ENCODE measurements around the gene LRP5. TPM values are rescaled to one million over a fixed set of nuclear protein-coding genes. Genes with fewer than 3 reads are reported as not detected.

Gene LRP5
- total RNA-seq, 2 donors from 2014 or later = 34.6 to 60.9 TPM

- peaks cover 0 to 74% of the 10 kb centered on the region in 2 donors for H3K4me1 ChIP-seq
- DNase-seq (ENCODE audit: low spot score) = no peak
- TF ChIP-seq CTCF (IDR thresholded peaks at IDR 0.05) = no peak
Measured at GRCh38 chr11:68353118-68353517, 40.7 kb downstream of the LRP5 start.

GRCh38 chr11:68353669-68354068, 41.3 kb downstream of the LRP5 start:
- Histone ChIP-seq H3K27ac (peak overlapping the region; percentile 76 to 93), H3K27me3 (no peaks in the 10 kb centered on the region), H3K4me1 (peaks cover 0 to 79% of the 10 kb centered on the region in 2 donors), H3K9me3 (no peaks in the 10 kb centered on the region), H3K4me3 (no peak overlapping the region), H3K36me3 (peaks cover 8% of the 10 kb centered on the region)
- TF ChIP-seq CTCF (IDR thresholded peaks at IDR 0.05) = no peak
- no peak for DNase-seq (ENCODE audit: low spot score)

More at GRCh38 chr11:68353118-68353517, 40.7 kb downstream of the LRP5 start:
- Histone ChIP-seq H3K27ac (peak overlapping the region; percentile 76 to 93), H3K36me3 (peaks cover 3% of the 10 kb centered on the region), H3K27me3 (no peaks in the 10 kb centered on the region), H3K4me3 (no peak overlapping the region), H3K9me3 (no peaks in the 10 kb centered on the region)

GRCh38 chr11:68354148-68354872, 41.9 kb downstream of the LRP5 start:
- Histone ChIP-seq H3K36me3 (peaks cover 15% of the 10 kb centered on the region), H3K27ac (peak overlapping the region; percentile 76 to 93), H3K27me3 (no peaks in the 10 kb centered on the region), H3K4me3 (no peak overlapping the region), H3K4me1 (peaks cover 0 to 77% of the 10 kb centered on the region in 2 donors), H3K9me3 (no peaks in the 10 kb centered on the region)
- no peak for TF ChIP-seq CTCF (IDR thresholded peaks at IDR 0.05)
- peak; percentile 91 for DNase-seq (ENCODE audit: low spot score)

- H3K9me3 ChIP-seq = no peaks in the 10 kb centered on the region
- peak overlapping the region; percentile 76 to 93 for H3K27ac ChIP-seq
- H3K4me1 ChIP-seq = peaks cover 0 to 65% of the 10 kb centered on the region in 2 donors
- TF ChIP-seq CTCF (IDR thresholded peaks at IDR 0.05) = no peak
- H3K4me3 ChIP-seq = no peak overlapping the region
- no peaks in the 10 kb centered on the region for H3K27me3 ChIP-seq
- DNase-seq (ENCODE audit: low spot score) = no peak
- H3K36me3 ChIP-seq = peaks cover 17% of the 10 kb centered on the region
Measured at GRCh38 chr11:68355471-68355870, 43.1 kb downstream of the LRP5 start.

- peaks cover 0 to 44% of the 10 kb centered on the region in 2 donors for H3K4me1 ChIP-seq
- H3K27ac ChIP-seq = peak overlapping the region in 1 of 2 donors; percentile 53
Measured at GRCh38 chr11:68357568-68357967, 45.2 kb downstream of the LRP5 start.

More at GRCh38 chr11:68357568-68357967, 45.2 kb downstream of the LRP5 start:
- Histone ChIP-seq H3K27me3 (no peaks in the 10 kb centered on the region), H3K9me3 (no peaks in the 10 kb centered on the region), H3K4me3 (no peak overlapping the region), H3K36me3 (peaks cover 17% of the 10 kb centered on the region)
- TF ChIP-seq CTCF (IDR thresholded peaks at IDR 0.05) = no peak
- DNase-seq (ENCODE audit: low spot score) = no peak

Measured in right atrium auricular region (tissue), 2 donors.